ENCODE results near the gene CTTN. TPM values are rescaled to one million over a fixed set of nuclear protein-coding genes. Genes with fewer than 3 reads are reported as not detected.
"Not testable (repeated sequence)": the region's sequence is repeated elsewhere in the genome, so short reads cannot be mapped to it uniquely, and the experiment has no call there.

The CTTN gene
- total RNA-seq, 1 experiment from 2014 or later = 533 TPM

DNA sequence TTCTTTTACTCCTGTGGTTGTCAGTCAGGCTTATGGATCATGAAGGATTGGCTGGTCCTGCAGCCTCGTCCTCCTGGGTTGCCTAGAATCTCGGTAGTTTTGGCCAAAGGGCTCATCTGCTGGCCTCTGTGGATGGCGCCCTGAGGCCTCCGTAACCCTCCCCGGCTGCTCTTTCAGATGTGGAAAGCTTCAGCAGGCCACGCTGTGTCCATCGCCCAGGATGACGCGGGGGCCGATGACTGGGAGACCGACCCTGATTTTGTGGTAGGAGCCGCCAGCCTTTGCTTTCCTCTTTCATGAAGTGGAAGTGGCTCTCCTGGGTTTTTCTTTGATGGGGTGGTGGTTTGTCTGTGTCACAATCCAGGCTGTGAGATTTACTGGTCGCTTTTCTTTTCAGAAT, 8.8 kb downstream of the CTTN start:
- Histone ChIP-seq H3K27ac (no peak overlapping the region), H3K36me3 (ENCODE audit: low read depth) (peaks cover 70% of the 10 kb centered on the region), H3K9me2 (ENCODE audit: insufficient read depth) (no peaks in the 10 kb centered on the region), H4K20me1 (ENCODE audit: insufficient read depth) (peaks cover 84% of the 10 kb centered on the region), H3K4me2 (no peak overlapping the region), H3K79me2 (ENCODE audit: low read depth) (peaks cover 49% of the 10 kb centered on the region), H3K4me3 (no peak overlapping the region), H3F3A (ENCODE audit: insufficient read depth, low read depth) (peaks cover 38% of the 10 kb centered on the region; the same call in 1 of the 2 replicates), H3K4me1 (replicated peaks; ENCODE audit: insufficient read depth) (peaks cover 8% of the 10 kb centered on the region), H3K9me3 (ENCODE audit: insufficient read depth, low read depth) (no peaks in the 10 kb centered on the region), H3K27me3 (ENCODE audit: insufficient read depth, low read depth) (no peaks in the 10 kb centered on the region), H2AFZ (no peak overlapping the region)
- ChIA-PET CTCF (no interaction called here), POLR2A (ENCODE audit: unreplicated experiment) (no interaction called here)
- no peak for DNase-seq
- intact Hi-C loops (cut with micrococcal nuclease; ENCODE audit: unreplicated experiment) = no loop called here
- TF ChIP-seq EZH2 (IDR thresholded peaks at IDR 0.05; ENCODE audit: low read depth) = no peak
- TF ChIP-seq CTCF (conservative IDR thresholded peaks at IDR 0.05) = no peak
- no TSS peak for BruUV-seq (replicated peaks)

DNA sequence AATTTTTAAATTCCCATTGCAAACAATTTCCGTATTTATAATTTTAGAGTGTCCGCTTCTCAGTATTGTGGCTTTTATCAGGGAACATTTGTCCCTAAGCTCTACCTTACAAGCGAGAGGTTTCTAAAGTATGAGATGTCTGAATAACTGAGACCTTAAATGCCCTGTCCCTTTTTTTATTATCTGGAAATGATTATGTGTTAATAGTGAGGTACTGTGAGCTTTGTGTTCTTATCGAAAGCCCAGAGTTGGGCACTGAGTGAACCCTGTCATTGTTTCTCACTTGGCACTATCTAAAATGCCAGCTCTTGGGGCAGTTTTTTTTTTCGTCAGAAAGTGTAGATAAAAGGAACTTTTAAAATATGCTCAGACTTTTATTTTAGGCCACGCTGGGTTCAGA, 9.5 kb downstream of the CTTN start:
- CTCF ChIA-PET = no interaction called here
- TF ChIP-seq CTCF (conservative IDR thresholded peaks at IDR 0.05) (no peak), EZH2 (IDR thresholded peaks at IDR 0.05; ENCODE audit: low read depth) (no peak)
- Histone ChIP-seq H3F3A (ENCODE audit: insufficient read depth, low read depth) (peaks cover 38% of the 10 kb centered on the region; the same call in 1 of the 2 replicates), H3K27ac (no peak overlapping the region), H3K4me2 (no peak overlapping the region), H3K27me3 (ENCODE audit: insufficient read depth, low read depth) (no peaks in the 10 kb centered on the region), H3K4me1 (replicated peaks; ENCODE audit: insufficient read depth) (peaks cover 1% of the 10 kb centered on the region), H3K4me3 (no peak overlapping the region), H3K9me3 (ENCODE audit: insufficient read depth, low read depth) (no peaks in the 10 kb centered on the region), H3K36me3 (ENCODE audit: low read depth) (peaks cover 70% of the 10 kb centered on the region), H3K79me2 (ENCODE audit: low read depth) (peaks cover 42% of the 10 kb centered on the region), H3K9me2 (ENCODE audit: insufficient read depth) (no peaks in the 10 kb centered on the region), H4K20me1 (ENCODE audit: insufficient read depth) (peaks cover 84% of the 10 kb centered on the region), H2AFZ (no peak overlapping the region)
- intact Hi-C loops (cut with micrococcal nuclease; ENCODE audit: unreplicated experiment) = no loop called here
- no TSS peak for BruUV-seq (replicated peaks)
- DNase-seq = no peak
- POLR2A ChIA-PET (ENCODE audit: unreplicated experiment) = no interaction called here

GRCh38 chr11:70408326-70408725, 10.0 kb downstream of the CTTN start:
- H3K4me1 ChIP-seq (replicated peaks; ENCODE audit: insufficient read depth); H3K27me3 ChIP-seq (ENCODE audit: insufficient read depth, low read depth); H2AFZ ChIP-seq; H3K4me3 ChIP-seq; CTCF ChIA-PET; BruUV-seq (replicated peaks); H3K4me2 ChIP-seq; H3K9me3 ChIP-seq (ENCODE audit: insufficient read depth, low read depth); POLR2A ChIA-PET (ENCODE audit: unreplicated experiment); H3K9me2 ChIP-seq (ENCODE audit: insufficient read depth); DNase-seq; intact Hi-C loops (cut with micrococcal nuclease; ENCODE audit: unreplicated experiment); H3K27ac ChIP-seq: not testable (repeated sequence)
- Histone ChIP-seq H3F3A (ENCODE audit: insufficient read depth, low read depth) (peaks cover 38% of the 10 kb centered on the region; the same call in 1 of the 2 replicates), H3K79me2 (ENCODE audit: low read depth) (peaks cover 37% of the 10 kb centered on the region), H3K36me3 (ENCODE audit: low read depth) (peaks cover 72% of the 10 kb centered on the region), H4K20me1 (ENCODE audit: insufficient read depth) (peaks cover 84% of the 10 kb centered on the region)

DNA sequence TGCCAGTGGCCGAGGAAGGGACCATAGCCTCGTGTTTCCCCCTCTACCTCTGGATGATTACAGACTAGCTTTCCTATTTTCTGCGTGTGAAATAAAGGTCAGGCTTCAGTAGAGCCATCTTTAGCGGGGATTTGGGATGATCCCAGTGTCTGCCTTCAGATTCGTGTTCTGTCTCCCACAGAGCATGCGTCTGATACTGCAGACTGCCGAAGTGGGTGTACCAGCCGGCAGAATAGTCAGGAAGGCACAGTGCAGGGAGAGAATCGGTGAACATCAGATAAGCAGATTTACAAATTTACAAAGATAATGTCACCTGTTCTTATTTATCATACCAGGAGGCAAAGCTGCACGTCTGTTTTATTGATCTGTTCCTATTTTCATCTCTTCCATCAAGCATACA, 11.1 kb downstream of the CTTN start:
- no peak overlapping the region for H3K4me3 ChIP-seq
- TF ChIP-seq EZH2 (IDR thresholded peaks at IDR 0.05; ENCODE audit: low read depth) (no peak), CTCF (conservative IDR thresholded peaks at IDR 0.05) (no peak)
- H3K4me2 ChIP-seq = no peak overlapping the region
- no peak overlapping the region for H2AFZ ChIP-seq
- peaks cover 26% of the 10 kb centered on the region for H3K79me2 ChIP-seq (ENCODE audit: low read depth)
- no peaks in the 10 kb centered on the region for H3K27me3 ChIP-seq (ENCODE audit: insufficient read depth, low read depth)
- H3F3A ChIP-seq (ENCODE audit: insufficient read depth, low read depth) = peaks cover 33% of the 10 kb centered on the region; the same call in 1 of the 2 replicates
- no TSS peak for BruUV-seq (replicated peaks)
- H4K20me1 ChIP-seq (ENCODE audit: insufficient read depth) = peaks cover 82% of the 10 kb centered on the region
- DNase-seq = no peak
- ChIA-PET POLR2A (ENCODE audit: unreplicated experiment) (no interaction called here), CTCF (no interaction called here)
- H3K27ac ChIP-seq = no peak overlapping the region
- peaks cover 67% of the 10 kb centered on the region for H3K36me3 ChIP-seq (ENCODE audit: low read depth)
- intact Hi-C loops (cut with micrococcal nuclease; ENCODE audit: unreplicated experiment) = no loop called here
- no peaks in the 10 kb centered on the region for H3K9me2 ChIP-seq (ENCODE audit: insufficient read depth)
- no peaks in the 10 kb centered on the region for H3K4me1 ChIP-seq (replicated peaks; ENCODE audit: insufficient read depth)
- no peaks in the 10 kb centered on the region for H3K9me3 ChIP-seq (ENCODE audit: insufficient read depth, low read depth)

Measured in PC-9 (cell line).